Activated CD8-positive, alpha-beta memory T cell treated with anti-CD3 and anti-CD28 coated beads for 4 hours (primary cell): ENCODE measurements around the gene RPS2.

Source experiments
- DNase-seq, 2 donors: peaks; one replicate each; pipeline ENCODE4 v3.0.0-alpha.2; 2020; ENCODE audit warnings: low read depth in 2 of 2

The RPS2 gene

DNA sequence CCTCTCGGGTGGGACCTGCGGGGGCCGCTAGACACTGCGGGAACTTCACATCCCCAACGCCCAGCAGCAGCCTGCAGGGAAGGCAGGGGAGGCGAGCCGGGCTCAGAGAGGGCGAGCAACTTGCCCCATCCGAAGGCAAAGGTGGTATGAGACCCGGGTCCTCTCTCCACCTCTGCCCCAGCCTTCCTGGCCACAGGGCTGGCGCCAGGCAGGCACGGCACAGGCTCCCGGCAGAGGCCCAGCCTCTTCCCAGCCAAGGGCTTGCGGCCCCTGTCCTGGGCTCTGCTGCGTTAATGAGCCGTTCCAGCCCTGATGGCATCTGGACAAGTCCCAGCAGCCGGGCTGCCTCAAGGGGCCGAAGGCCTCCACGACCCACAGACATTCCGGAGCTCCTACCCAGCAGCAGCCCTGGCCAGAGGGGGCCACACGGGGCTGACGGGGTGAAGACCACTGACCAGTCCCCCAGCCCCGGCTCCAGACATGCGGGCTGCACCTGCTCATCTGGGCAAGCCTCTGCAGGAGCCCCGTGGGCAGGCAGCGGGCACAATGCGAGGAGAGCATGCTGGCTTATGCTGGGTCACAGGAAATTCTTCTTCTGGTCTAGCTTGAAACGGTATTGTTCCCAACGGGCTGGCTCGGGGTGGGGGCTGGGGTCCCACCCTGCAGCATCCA, 45.2 kb downstream of the RPS2 start:
- no peak for DNase-seq

- no peak for DNase-seq
These were observed 46.0 kb downstream of the RPS2 start, which contains the start of gene HS3ST6 for GRCh38 chr16:1918351-1919326. HS3ST6 (minus strand) TSS chr16:1918415; CDS start chr16:1918323, 92 bp downstream.

DNA sequence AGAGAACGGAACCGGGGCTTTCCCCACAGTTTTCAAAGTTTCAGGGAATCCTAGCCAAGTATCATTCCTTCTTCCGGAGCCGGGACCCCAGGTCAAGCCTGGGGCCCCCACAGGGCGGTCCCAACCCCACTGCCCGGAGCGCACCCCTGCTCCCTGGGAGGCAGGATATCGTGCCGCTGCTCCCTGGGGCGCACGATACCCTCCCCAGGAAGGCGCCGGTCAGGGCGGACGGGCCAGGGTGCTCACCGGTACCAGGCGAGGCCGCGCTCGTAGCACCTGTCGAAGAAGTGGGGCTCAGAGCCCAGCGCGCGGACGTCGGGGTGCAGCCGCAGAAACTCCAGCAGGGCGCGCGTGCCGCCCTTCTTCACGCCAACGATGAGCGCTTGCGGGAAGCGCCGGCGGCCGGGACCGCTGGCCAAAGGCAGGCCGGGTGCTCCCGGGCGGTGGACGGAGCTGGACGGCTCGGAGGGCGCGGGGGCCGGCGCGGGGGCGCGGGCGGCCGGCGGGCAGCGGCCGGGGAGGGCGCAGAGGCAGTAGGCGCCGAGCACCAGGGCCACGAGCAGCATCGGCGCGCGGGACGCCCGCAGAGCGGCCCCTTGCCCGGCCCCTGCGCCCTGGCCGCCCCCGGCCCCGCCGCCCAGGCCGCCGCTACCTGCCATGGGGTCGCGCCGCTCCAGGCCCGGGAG, 46.8 kb downstream of the RPS2 start:
- no peak for DNase-seq

GRCh38 chr16:1917056-1917664, 47.5 kb downstream of the RPS2 start:
- no peak for DNase-seq

DNA sequence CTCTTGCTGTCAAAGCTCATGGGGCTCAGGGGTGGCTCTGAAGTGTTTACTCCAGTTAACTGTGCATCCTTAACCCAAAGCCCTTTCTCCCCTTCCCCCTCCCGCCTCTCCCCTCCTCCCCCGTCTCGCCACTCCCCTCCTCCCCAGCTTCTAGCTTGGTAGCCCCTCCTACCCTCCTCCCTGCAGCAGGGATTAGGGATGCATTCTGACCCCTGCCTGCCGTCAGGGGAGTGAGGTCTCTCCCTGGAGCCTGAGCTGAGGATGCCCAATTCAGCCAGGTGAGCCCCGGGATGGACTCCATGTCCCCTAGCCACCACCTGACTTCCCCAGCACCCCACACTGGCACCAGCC, 48.0 kb downstream of the RPS2 start:
- DNase-seq = no peak

- DNase-seq = no peak
These were observed 48.6 kb downstream of the RPS2 start for GRCh38 chr16:1915732-1916639.

DNA sequence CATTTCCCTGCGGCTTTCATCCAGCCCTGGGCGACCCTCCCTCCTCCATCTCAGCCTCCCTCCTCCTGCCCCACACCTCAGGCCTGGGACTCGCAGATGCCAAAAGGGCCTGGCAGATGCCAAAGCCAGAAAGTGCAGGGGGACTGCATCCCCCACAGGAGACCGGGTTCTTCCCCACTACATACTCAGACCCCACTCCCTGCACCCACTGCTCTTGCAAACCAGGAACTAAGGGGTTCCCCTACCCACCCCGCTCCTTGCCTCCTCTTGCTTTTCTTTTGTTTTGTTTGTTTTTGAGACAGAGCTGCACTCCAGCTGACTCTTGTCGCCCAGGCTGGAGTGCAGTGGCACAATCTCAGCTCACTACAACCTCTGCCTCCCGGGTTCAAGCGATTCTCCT, 49.6 kb downstream of the RPS2 start:
- no peak for DNase-seq

DNA sequence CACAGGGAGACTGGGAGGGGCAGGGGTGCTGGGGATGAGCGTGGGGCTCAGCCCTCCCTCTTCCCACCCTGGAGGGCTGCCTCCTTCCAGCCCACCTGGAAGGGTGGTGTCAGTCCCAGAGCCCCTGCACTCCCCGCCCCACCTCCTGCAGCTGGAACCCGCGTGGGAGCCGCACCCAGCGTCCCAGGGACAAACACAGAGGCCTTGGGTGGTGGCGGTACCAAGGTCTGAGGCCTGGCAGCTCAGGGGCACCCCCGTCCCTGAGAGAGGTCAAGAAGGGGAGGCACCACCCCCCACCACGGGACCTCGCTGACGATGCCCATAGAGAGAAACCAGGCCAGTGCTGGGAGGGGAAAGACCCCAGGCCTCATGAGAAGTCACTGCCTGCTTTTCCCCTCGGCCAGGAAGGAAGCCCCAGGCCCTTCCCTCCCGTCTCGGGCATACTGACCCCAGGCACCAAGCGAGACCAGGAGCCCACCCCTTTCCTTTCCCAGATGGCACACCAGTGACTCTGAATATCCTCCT, 50.5 kb downstream of the RPS2 start:
- DNase-seq = no peak

- DNase-seq = no peak
These were observed 51.1 kb downstream of the RPS2 start for GRCh38 chr16:1913327-1914083.

DNA sequence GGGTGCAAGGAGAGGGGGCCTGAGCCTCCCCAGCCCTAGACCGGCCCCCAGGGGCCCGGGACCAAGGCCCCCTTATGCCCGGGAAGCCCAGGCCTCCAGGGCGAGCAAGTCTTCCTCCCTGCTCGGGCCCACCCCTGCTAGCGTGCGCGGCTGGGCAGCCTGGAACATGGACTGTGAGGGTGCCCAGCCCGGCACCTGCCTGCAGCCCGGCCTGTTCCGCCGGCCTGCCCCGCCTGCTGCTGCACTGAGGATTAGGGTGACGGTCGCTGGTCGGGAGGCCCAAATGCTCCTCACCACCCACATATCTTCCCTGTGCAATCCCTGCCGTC, 52.4 kb downstream of the RPS2 start:
- no peak for DNase-seq
